Activated T-helper 17 cell treated with anti-CD3 and anti-CD28 coated beads, Interleukin-2, amount 50 U/mL, for 72 hours (primary cell): ENCODE results near the gene DHFR. TPM values are rescaled to one million over a fixed set of nuclear protein-coding genes. Genes with fewer than 3 reads are reported as not detected.

Experiments used
- ATAC-seq: fragments of 150-1000 bp; cut with Tn5 transposase; replicated peaks from 2 replicates; pipeline ENCODE4 v1.10.0; 2021; ENCODE audit warnings: mild to moderate bottlenecking, moderate library complexity
- H3K27ac Mint-ChIP-seq: one replicate; pipeline ENCODE4 v1.8.0; 2022; ENCODE audit warnings: mixed read lengths
- H3K27me3 Mint-ChIP-seq: one replicate; pipeline ENCODE4 v1.8.0; 2022; ENCODE audit warnings: mixed read lengths
- H3K36me3 Mint-ChIP-seq: one replicate; pipeline ENCODE4 v1.8.0; 2022; ENCODE audit warnings: low read depth, mild to moderate bottlenecking, mixed read lengths
- H3K4me1 Mint-ChIP-seq: one replicate; pipeline ENCODE4 v1.8.0; 2022; ENCODE audit warnings: mixed read lengths
- H3K4me3 Mint-ChIP-seq: one replicate; pipeline ENCODE4 v1.8.0; 2022; ENCODE audit warnings: mild to moderate bottlenecking, mixed read lengths
- H3K9me3 Mint-ChIP-seq: one replicate; pipeline ENCODE4 v1.8.0; 2022; ENCODE audit warnings: mixed read lengths
- total RNA-seq, 2 donors: library from RNA; stranded (reverse); gene quantifications; one replicate each; pipeline ENCODE4 v1.2.3, GENCODE V29; 2022

DHFR gene
- total RNA-seq: 10 to 100 TPM; 71.9 to 80.2 TPM

DNA sequence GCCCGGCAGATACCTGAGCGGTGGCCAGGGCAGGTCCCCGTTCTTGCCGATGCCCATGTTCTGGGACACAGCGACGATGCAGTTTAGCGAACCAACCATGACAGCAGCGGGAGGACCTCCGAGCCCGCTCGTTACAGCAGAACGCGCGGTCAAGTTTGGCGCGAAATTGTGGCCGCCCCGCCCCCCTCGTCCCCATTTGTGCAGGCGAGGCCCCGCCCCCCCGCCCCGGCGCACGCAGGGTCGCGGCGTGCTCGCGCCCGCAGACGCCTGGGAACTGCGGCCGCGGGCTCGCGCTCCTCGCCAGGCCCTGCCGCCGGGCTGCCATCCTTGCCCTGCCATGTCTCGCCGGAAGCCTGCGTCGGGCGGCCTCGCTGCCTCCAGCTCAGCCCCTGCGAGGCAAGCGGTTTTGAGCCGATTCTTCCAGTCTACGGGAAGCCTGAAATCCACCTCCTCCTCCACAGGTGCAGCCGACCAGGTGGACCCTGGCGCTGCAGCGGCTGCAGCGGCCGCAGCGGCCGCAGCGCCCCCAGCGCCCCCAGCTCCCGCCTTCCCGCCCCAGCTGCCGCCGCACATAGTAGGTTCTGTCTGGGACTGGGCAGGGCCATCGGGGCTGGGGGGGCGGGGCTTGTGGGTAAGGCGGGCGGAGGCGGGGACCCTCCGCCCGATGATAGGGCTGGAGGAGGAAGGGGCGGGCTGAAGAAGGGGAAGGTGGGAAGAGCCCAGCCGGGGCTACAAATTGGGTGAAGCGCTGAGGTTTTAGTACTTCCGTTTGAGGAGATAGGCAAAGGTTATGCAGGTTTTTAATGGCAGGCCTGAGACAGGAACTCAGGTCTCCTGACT is at the start of gene DHFR, which contains the start of gene MSH3:
DHFR (minus strand) TSS at position 593 of the 840 bp plus-strand sequence; CDS start at position 99, 494 bp downstream.
MSH3 (plus strand) TSS at position 262 of the 840 bp plus-strand sequence; CDS start at position 338, 76 bp downstream.
- H3K27me3 Mint-ChIP-seq: no peaks in the 10 kb centered on the region
- peaks cover 13% of the 10 kb centered on the region for H3K4me1 Mint-ChIP-seq
- no peaks in the 10 kb centered on the region for H3K9me3 Mint-ChIP-seq
- peak within 1 kb of the TSS; percentile 96 for H3K27ac Mint-ChIP-seq
- H3K4me3 Mint-ChIP-seq: no peak within 1 kb of the TSS
- peaks cover 44% of the 10 kb centered on the region for H3K36me3 Mint-ChIP-seq
- peak; percentile 79 for ATAC-seq

DNA sequence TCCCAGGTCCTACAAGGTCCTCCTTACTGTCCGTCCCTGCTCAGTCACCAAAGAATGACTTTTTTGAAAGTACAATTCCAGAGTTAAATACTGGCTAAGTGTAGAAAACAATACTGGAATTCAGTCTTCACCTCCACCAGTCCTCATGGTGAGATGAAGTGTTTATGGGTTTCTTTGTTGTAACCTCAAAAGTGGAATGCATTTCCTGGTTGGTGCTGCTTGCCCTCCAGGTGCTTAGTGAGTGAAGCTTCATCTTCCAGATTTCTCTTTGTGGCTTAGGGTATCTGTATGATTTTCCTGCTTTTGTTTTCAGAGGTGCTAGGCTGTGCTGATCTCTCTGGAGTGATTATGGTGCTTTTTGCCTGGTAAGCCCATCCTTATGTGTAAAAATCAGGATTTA is 49.4 kb upstream of the DHFR start:
- H3K9me3 Mint-ChIP-seq: no peaks in the 10 kb centered on the region

DNA sequence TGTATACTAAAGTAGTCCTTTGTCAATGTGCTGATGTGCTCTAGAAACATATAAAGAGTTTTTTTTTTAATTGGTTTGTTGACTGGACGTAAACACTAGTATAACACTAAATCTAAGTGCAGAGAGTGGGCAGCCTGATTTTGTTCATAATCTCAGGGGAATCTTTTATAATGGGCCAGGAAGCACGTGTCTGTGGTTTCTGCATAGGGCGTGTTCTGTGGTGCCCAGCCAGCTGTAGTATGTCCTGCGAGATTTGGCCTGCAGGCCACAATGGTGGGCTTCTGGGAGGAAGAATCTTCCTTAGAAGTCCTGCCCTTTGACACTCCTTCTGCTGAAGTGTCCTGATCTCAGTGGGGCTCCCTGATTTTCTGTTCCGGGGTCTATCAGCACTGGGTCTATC is 49.0 kb upstream of the DHFR start:
- H3K4me1 Mint-ChIP-seq: peaks cover 13% of the 10 kb centered on the region
- H3K4me3 Mint-ChIP-seq: no peak overlapping the region
- no peak overlapping the region for H3K27ac Mint-ChIP-seq
- no peaks in the 10 kb centered on the region for H3K9me3 Mint-ChIP-seq
- peaks cover 38% of the 10 kb centered on the region for H3K36me3 Mint-ChIP-seq
- H3K27me3 Mint-ChIP-seq: no peaks in the 10 kb centered on the region
- no peak for ATAC-seq

More for the DNA sequence above, 49.4 kb upstream of the DHFR start:
- no peaks in the 10 kb centered on the region for H3K27me3 Mint-ChIP-seq
- peaks cover 42% of the 10 kb centered on the region for H3K36me3 Mint-ChIP-seq
- no peak for ATAC-seq
- H3K4me3 Mint-ChIP-seq: no peak overlapping the region
- H3K27ac Mint-ChIP-seq: no peak overlapping the region
- H3K4me1 Mint-ChIP-seq: peaks cover 13% of the 10 kb centered on the region

DNA sequence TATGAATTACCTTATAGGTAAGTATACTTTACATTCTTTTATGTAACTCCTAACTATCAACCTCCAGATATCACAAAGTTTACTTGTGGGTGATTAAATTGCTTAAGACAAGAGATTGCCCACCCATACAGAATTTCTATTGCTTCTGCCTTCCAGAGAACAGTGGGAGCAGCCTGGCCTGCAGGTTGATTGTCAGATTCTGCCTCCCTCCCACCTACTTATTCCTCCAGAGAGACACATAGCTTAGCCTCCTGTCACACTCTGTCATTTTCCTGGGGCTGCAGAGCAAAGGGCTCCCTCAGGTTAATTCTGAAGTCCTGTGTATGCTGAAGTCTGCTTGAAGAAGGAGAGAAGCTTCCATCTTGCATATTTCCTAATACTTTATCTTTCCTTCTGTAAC is 48.5 kb upstream of the DHFR start:
- peaks cover 37% of the 10 kb centered on the region for H3K36me3 Mint-ChIP-seq
- H3K4me1 Mint-ChIP-seq: peaks cover 16% of the 10 kb centered on the region
- ATAC-seq: no peak
- H3K9me3 Mint-ChIP-seq: no peaks in the 10 kb centered on the region
- no peak overlapping the region for H3K4me3 Mint-ChIP-seq
- no peak overlapping the region for H3K27ac Mint-ChIP-seq
- no peaks in the 10 kb centered on the region for H3K27me3 Mint-ChIP-seq

DNA sequence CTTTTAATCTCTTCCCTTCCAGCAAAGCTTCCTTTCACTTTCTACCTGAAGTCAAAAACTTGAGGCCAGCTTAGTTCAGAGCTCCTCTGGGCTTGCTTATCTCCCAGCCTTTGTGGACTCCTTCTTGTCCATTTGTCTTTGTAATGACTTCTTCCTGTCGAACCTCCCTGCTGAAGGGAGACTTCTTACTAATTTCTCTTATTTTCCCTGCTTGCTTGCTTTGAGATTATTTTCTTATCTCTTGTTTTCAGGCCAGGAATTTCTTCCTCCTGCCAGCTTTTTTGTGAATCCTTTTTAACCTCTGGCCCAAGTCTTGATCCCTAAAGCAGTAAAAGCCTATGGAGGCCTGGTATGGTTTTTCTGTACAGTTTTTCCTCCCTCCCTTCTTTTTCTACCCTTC is 46.8 kb upstream of the DHFR start:
- H3K4me1 Mint-ChIP-seq: peaks cover 18% of the 10 kb centered on the region

DNA sequence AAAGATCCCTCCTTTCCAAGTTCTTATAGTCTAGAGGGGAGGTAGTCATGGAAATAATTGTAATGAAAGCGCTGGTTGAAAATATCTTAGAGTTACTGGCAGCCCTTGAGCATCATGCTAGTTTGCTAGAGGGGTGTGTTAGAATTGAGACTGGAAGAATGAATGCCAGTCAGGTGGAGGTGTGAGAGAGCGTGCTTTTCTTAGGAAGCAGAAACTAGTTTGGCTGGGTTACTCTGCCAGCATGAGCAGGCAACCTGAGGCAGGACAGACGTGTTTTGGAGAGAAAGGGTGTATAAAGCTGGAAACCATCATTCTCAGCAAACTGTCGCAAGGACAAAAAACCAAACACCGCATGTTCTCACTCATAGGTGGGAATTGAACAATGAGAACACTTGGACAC is 43.6 kb upstream of the DHFR start:
- Mint-ChIP-seq H3K4me3 (no peak overlapping the region), H3K27ac (no peak overlapping the region), H3K9me3 (no peaks in the 10 kb centered on the region), H3K4me1 (peaks cover 9% of the 10 kb centered on the region), H3K27me3 (no peaks in the 10 kb centered on the region), H3K36me3 (peaks cover 36% of the 10 kb centered on the region)
- ATAC-seq: no peak

More for the DNA sequence above, 46.8 kb upstream of the DHFR start:
- Mint-ChIP-seq H3K9me3 (no peaks in the 10 kb centered on the region), H3K27ac (no peak overlapping the region), H3K36me3 (peaks cover 34% of the 10 kb centered on the region), H3K27me3 (no peaks in the 10 kb centered on the region), H3K4me3 (no peak overlapping the region)
- ATAC-seq: no peak

DNA sequence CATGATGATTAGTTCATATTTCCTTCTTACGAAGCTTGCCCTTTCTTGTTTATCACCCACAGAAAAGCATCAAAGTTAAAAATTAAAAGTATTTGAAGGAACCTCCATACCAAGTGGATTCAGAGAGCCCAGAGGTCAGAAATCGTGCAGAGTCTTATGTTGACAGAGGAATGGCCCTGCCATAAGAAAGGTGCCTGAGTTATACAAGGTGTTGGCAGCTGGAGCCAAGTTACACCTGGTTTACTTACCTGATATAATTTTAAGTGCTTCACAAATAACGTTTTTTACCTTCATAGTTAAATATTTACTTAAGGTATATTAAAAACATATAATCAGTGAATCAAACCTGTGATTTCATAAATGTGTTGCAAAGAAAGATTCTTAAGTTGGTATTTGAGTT is 42.3 kb upstream of the DHFR start:
- no peaks in the 10 kb centered on the region for H3K27me3 Mint-ChIP-seq
- no peak for ATAC-seq

DNA sequence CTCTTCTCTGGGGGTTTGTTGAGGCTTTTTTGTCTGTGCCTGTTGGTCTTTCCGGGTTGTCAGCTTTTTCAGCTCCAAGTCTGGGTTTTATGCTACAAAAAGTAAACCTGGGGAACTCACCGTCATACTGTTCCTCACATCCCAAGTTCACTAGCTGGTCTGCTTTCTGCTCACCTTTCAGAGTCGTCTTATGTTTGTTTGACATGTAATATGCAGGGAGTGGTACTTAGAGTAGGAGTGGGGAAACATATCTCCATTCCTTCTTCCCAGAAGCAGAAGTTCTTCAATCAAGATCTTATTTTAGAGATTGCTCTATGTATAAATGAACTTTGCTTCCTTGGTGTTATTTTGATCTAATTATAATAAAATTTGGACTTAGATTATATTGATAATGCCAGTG is 41.7 kb upstream of the DHFR start:
- H3K27me3 Mint-ChIP-seq: no peaks in the 10 kb centered on the region
- H3K9me3 Mint-ChIP-seq: no peaks in the 10 kb centered on the region
- peaks cover 26% of the 10 kb centered on the region for H3K36me3 Mint-ChIP-seq
- ATAC-seq: no peak
- H3K4me3 Mint-ChIP-seq: no peak overlapping the region
- H3K27ac Mint-ChIP-seq: no peak overlapping the region
- H3K4me1 Mint-ChIP-seq: peaks cover 5% of the 10 kb centered on the region

More for the DNA sequence above, 42.3 kb upstream of the DHFR start:
- Mint-ChIP-seq H3K36me3 (peaks cover 33% of the 10 kb centered on the region), H3K4me3 (no peak overlapping the region), H3K9me3 (no peaks in the 10 kb centered on the region), H3K4me1 (peaks cover 7% of the 10 kb centered on the region), H3K27ac (no peak overlapping the region)

DNA sequence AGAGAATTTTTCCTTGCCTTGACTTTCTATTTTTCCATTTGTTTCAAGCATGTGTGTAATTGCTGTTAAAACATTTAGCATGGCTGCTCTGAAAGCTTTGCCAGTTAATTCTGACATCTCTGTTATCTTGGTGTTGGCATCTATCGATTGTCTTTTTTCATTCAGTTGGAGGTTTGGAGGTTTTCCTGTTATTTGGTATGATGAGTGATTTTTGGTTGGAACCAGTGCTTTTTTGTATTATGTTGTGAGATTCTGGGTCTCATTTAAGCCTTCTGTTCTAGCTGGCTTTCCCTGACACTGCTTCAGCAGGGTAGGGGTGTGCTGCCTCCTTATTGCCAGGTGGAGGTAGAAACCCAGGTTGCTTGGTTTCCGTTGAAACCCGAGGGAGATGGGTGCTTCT is 40.9 kb upstream of the DHFR start:
- Mint-ChIP-seq H3K9me3 (no peaks in the 10 kb centered on the region), H3K4me1 (peaks cover 5% of the 10 kb centered on the region), H3K36me3 (peaks cover 22% of the 10 kb centered on the region), H3K27me3 (no peaks in the 10 kb centered on the region), H3K4me3 (no peak overlapping the region), H3K27ac (no peak overlapping the region)
- ATAC-seq: no peak

DNA sequence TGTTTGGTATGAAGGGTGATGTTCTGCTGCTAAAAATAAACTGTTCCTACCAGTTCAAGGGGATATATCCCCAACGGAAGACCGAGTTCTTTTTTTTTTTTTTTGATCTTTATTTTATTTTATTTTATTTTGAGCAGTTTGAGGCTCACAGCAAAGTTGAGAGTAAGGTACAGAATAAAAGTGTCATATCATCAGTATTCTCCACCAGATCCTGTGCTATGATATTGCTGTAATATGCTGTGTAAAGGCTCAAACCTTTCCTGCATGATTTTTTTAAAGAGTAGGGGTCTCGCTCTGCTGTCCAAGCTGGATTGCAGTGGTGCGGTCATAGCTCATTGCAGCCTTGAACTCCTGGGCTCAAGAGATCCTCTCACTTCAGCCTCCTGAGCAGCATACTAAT is 34.8 kb upstream of the DHFR start:
- no peak for ATAC-seq
- H3K36me3 Mint-ChIP-seq: peaks cover 31% of the 10 kb centered on the region
- H3K27me3 Mint-ChIP-seq: no peaks in the 10 kb centered on the region
- H3K4me1 Mint-ChIP-seq: peaks cover 5% of the 10 kb centered on the region
- H3K9me3 Mint-ChIP-seq: no peaks in the 10 kb centered on the region
- H3K27ac Mint-ChIP-seq: no peak overlapping the region
- H3K4me3 Mint-ChIP-seq: no peak overlapping the region

DNA sequence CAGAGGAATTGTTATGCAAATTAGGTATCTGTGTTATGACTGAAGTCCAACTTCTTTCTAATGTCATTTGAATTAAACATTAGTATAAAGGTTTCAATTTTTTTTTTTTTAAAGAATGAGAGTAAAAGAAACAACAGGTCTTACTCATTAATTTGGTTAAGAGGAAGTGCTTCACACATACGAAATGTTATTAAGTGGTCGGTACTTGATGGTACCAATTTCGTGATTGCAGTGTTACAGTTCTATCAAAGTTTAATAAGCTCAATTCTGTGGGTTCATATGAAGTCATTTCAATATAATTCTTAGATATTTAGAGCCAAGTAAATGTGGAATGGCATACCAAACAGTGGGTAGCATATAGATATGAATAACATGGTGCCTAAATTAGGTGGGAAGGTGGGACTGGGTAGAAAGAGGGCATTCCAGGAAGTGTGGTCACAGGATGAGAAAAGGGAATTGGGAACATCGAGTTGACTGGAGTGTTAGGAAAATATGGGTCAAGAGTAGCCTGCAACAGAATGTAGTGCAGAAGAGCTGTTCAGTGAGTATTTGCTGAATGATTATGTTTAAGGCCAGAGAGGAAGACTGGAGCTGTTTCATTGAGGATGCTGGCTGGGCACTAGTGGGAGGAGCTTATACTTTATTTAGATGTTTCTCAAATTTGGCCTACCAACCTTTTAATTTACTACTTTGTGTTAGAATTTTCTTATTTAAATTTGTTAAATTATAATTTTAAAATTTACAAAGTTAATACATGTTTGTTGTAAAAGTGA is 34.1 kb upstream of the DHFR start:
- Mint-ChIP-seq H3K4me3 (no peak overlapping the region), H3K27ac (peak overlapping the region; percentile 8), H3K9me3 (no peaks in the 10 kb centered on the region), H3K27me3 (no peaks in the 10 kb centered on the region), H3K4me1 (peaks cover 5% of the 10 kb centered on the region), H3K36me3 (peaks cover 39% of the 10 kb centered on the region)
- ATAC-seq: no peak

DNA sequence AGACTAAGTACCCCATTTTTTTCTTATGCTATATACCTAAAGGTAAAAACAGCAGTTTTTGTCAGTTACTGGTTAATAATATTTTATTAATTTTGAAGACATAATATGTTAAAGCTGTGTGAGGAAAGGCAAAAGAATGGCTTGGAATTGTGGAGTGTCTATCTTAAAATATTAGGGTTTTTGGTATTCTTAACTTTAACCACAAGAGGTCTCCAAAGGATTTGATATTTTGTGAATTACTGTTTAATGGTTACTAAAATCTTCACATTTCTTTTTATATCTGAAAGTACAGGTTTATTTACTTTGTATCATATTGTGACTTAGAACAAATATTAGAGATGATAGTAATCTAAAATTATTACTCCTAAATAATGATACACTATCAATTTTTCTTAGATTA is 32.0 kb upstream of the DHFR start:
- no peak for ATAC-seq
- peaks cover 56% of the 10 kb centered on the region for H3K36me3 Mint-ChIP-seq
- H3K27ac Mint-ChIP-seq: no peak overlapping the region
- no peak overlapping the region for H3K4me3 Mint-ChIP-seq
- no peaks in the 10 kb centered on the region for H3K9me3 Mint-ChIP-seq
- H3K4me1 Mint-ChIP-seq: peaks cover 5% of the 10 kb centered on the region
- no peaks in the 10 kb centered on the region for H3K27me3 Mint-ChIP-seq

DNA sequence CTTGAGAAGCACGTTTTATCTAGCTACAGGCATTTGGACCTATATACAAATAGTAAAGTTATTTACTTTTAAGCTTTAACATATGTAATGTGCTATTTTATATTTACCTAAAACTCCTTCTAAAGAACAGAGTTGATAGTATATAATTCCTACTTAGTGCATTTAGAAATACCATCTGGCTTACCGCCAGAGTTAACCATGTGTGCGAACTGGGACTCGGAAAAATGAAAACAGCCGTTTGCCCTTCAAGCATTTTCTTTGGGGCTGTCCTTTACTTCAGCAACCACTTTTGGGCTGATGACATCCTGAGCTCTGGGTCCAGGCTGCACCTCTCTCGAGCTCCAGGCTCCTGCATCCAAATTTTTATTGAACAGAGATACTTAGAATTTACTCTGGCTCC is 21.9 kb upstream of the DHFR start:
- H3K27ac Mint-ChIP-seq: no peak overlapping the region
- no peak overlapping the region for H3K4me3 Mint-ChIP-seq
- no peaks in the 10 kb centered on the region for H3K9me3 Mint-ChIP-seq
- peaks cover 6% of the 10 kb centered on the region for H3K4me1 Mint-ChIP-seq
- no peak for ATAC-seq
- peaks cover 82% of the 10 kb centered on the region for H3K36me3 Mint-ChIP-seq
- H3K27me3 Mint-ChIP-seq: no peaks in the 10 kb centered on the region

DNA sequence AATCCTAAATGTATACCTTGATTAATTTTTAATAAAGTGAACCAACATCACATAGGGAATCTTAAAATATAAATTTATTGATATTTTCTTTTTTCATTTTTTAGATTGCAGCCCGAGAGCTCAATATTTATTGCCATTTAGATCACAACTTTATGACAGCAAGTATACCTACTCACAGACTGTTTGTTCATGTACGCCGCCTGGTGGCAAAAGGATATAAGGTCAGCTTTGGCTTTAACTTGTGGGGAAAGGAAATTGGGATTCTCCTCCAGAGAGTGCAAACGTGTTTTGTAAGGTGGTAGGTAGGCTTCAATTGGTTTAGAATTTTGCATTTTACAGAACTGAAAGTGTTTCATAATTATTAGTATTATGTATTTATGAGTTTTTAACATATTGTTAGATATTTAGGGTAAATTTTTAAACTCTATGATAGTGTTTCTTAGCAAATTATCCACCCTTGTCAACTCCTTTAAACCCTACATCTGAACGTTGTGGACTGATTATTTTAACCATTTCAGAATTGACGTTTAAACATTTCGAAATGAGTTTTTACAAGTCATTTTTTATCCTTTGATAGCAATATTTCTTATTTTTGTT is 17.5 kb upstream of the DHFR start:
- peaks cover 71% of the 10 kb centered on the region for H3K36me3 Mint-ChIP-seq
- no peaks in the 10 kb centered on the region for H3K9me3 Mint-ChIP-seq
- no peak overlapping the region for H3K4me3 Mint-ChIP-seq
- H3K27ac Mint-ChIP-seq: no peak overlapping the region
- H3K27me3 Mint-ChIP-seq: no peaks in the 10 kb centered on the region
- H3K4me1 Mint-ChIP-seq: peaks cover 12% of the 10 kb centered on the region
- ATAC-seq: peak; percentile 72
